CD1c-positive myeloid dendritic cell (primary cell): ENCODE measurements around the gene NUDT13.
A peak's percentile ranks its signal among the peaks of the same experiment; 100 is the strongest.

Experiments
- DNase-seq: peaks from one replicate; pipeline ENCODE4 v3.0.0-alpha.2; 2016; ENCODE audit errors: extremely low spot score

Gene NUDT13

GRCh38 chr10:73110345-73110849 lies at the start of gene NUDT13:
NUDT13 (plus strand) TSS chr10:73110455; CDS start chr10:73114366, 3,911 bp downstream.
- DNase-seq: peak; percentile 92

GRCh38 chr10:73060738-73061635 lies 49.3 kb upstream of the NUDT13 start:
- DNase-seq: peak; percentile 20

GRCh38 chr10:73061743-73062142 lies 48.5 kb upstream of the NUDT13 start:
- DNase-seq: no peak

- DNase-seq: no peak
These were observed 44.8 kb upstream of the NUDT13 start for GRCh38 chr10:73065441-73065840.

GRCh38 chr10:73073627-73074026 lies 36.6 kb upstream of the NUDT13 start:
- no peak for DNase-seq

DNA sequence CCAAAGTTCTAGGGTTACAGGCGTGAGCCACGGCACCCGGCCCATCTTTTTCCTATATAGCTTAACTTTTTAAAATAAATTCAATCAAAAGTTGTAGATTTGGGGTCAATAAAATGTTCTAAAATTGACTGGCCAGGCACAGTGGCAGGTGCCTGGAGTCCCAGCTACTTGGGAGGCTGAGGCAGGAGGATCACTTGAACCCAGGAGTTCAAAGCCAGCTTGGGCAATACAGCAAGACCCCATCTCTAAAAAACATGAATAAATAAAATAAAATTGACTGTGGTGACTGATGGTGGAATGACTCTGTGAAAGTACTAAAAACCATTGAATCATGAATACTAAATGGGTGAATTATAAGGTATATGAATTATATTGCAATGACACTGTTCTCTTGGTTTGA lies 34.4 kb upstream of the NUDT13 start:
- no peak for DNase-seq

DNA sequence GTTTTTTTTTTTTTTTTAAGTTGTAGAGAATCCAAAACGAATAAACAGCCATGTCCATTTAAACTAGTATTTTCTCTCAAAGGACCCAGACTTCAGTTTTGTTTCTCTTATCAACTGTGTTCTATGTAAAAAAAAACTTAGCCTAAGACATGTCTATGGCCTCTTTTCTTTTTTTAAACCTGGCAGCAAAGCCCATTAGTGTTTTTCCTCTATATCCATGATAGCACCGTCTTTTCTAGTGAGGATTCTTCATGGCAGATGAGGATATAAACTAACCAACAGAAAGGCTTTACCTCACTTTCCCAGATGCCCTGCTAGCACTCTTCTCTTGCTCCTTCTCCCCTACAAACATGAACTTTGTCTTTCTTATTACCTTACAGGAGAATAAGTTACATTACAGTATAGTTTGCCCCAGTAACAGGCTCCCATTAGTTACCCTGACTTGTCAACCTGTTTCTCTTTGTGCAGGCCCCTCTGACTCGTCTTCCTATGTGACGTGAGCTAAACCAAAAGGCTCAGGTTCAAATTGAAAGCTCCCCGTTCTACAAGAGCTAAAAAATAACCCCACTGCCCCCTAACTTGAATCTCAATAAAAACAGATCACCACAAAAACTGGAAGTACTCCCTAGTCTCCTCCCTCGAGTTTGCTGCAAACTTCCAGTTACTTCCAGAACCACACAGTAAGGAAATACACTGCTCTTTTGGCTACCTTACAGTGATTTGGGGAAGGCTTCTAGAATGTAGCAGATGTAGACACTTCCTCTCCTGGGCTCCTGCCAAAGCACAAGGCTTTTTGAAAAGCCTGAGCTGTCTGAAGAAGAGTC lies 33.7 kb upstream of the NUDT13 start:
- DNase-seq: peak; percentile 44

- DNase-seq: no peak
These were observed 30.3 kb upstream of the NUDT13 start for GRCh38 chr10:73079779-73080541.

DNA sequence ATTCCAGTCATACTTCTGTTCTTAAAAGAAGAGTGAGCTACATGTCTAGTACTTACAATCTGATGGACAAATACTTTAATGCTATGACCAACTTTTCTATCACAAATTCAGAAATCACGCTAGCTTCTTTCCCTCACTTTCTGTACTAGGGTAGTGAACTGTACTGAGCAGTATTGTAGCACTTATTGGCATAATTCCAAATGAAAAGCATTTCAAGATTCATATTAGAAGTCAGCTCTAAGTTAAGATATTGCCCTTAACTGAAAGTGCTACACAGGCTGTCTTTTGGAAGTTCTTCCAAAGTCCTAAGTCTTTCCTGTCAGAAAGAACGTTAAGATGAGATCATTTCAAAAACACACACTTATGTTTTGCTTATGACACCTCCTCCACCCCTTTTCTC lies 27.0 kb upstream of the NUDT13 start:
- no peak for DNase-seq

GRCh38 chr10:73084209-73084608 lies 26.0 kb upstream of the NUDT13 start:
- no peak for DNase-seq

DNA sequence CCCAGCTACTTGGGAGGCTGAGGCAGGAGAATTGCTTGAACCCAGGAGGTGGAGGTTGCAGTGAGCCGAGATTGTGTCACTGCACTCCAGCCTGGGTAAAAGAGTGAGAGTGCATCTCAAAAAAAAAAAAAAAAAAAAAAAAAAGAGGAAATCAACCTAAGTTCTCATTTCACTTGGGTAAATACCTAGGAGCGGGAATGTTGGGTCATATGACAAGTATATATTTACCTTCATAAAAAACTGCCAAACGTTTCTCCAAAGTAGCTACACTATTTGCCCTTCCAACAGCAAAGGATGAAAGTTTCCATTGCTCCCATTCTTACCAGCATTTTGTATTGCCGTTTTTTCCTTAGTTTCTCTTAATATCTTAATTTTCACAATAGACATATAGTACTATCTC lies 23.4 kb upstream of the NUDT13 start:
- no peak for DNase-seq

GRCh38 chr10:73088304-73088703 lies 22.0 kb upstream of the NUDT13 start:
- peak; percentile 19 for DNase-seq

- DNase-seq: no peak
These were observed 17.4 kb upstream of the NUDT13 start for GRCh38 chr10:73092830-73093229.

GRCh38 chr10:73093922-73094850 lies 16.1 kb upstream of the NUDT13 start:
- DNase-seq: no peak

- no peak for DNase-seq
These were observed 15.2 kb upstream of the NUDT13 start for GRCh38 chr10:73094986-73095480.

DNA sequence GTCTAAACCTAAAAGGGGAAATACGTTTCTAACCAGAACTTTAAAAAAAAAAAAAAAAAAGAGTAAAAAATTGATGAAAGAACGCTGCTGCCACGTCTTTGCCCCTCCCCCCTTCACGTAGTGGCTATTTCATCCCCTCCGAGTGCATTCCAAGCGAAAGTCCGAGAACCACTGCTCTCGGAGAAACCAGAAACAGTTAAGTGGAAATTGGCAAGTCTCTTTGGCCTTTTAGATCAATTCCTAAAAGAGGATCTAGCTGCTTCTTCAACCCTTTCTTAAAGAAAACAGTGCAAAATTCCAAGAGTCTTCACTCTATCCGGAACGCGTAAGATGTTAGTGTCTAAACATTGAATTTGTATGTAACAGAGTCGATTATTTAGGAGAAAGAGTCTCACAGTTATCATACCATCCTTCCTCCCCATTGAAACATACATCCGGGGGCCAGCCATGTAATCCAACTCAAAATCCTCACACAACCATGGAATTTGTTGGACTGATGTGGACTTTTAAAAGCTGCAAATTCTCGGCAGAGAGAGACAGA lies 14.7 kb upstream of the NUDT13 start:
- peak; percentile 58 for DNase-seq

DNA sequence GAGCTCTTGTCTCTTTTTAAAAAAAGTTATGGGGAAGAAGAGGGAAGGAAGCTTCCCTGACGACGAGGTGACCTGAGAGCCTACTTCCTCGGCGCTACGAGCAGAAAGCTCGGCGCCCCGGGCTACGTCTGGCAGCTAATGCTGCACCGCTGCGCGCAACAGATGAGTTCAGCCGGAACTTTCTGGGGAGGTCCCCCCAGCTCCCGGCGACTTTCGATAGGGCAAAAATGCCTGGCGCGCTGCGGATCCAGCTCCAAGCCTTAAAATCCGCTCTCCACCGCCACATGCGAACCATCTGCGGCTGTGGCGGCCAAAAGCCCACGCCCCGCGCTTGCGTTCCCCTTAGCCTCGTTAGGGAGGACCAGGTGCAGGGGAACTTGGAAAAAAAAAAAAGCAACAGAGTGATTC lies 14.2 kb upstream of the NUDT13 start:
- DNase-seq: peak; percentile 77

GRCh38 chr10:73096449-73097304 lies 13.6 kb upstream of the NUDT13 start, which contains the start of gene P4HA1:
P4HA1 (minus strand) TSS chr10:73096866; CDS start chr10:73074883, 21,983 bp downstream.
- DNase-seq: peak; percentile 99

DNA sequence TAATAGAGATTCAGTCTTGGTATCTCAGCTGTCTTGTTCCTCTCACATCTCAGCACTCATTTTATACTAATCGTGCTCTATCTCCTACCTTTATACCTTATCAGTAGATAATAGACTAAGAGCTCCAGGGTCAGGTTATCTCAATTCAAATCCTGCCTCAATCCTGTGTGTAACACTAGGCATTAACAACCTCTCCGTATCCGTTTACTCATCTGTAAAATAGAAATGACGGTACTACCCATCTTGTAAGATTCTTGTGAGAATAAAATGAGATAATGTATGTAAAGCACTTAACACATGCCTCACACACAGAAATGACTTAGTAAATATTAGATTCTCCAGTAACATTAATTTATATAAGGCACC lies 13.0 kb upstream of the NUDT13 start:
- DNase-seq: no peak
